NCI-H446 treated with DMSO at 0.1 percent for 48 hours (cell line): ENCODE measurements around the gene RAB6A.
"Not testable (repeated sequence)": the region's sequence is repeated elsewhere in the genome, so short reads cannot be mapped to it uniquely, and the experiment has no call there.

Source experiments
- DNase-seq: peaks from one replicate; lab custom pipeline; 2025; lab: John Stamatoyannopoulos, UW

Gene RAB6A

GRCh38 chr11:73762732-73763131, 1.9 kb upstream of the RAB6A start:
- no peak for DNase-seq

- no peak for DNase-seq
Observed at GRCh38 chr11:73761403-73761945, 600 bp upstream of the RAB6A start.

GRCh38 chr11:73760135-73760678, 667 bp downstream of the RAB6A start:
- no peak for DNase-seq

- DNase-seq, result no peak
Observed at GRCh38 chr11:73759610-73760134, 1.2 kb downstream of the RAB6A start.

GRCh38 chr11:73758451-73758850, 2.4 kb downstream of the RAB6A start:
- DNase-seq, result no peak

- no peak for DNase-seq
Observed at GRCh38 chr11:73757598-73757997, 3.3 kb downstream of the RAB6A start.

- DNase-seq, result no peak
Observed at GRCh38 chr11:73755670-73756069, 5.2 kb downstream of the RAB6A start.

GRCh38 chr11:73753938-73754337, 6.9 kb downstream of the RAB6A start:
- DNase-seq, result no peak

- DNase-seq, result no peak
Observed at GRCh38 chr11:73752903-73753302, 8.0 kb downstream of the RAB6A start.

- DNase-seq, result no peak
Observed at GRCh38 chr11:73752216-73752867, 8.5 kb downstream of the RAB6A start.

- not testable (repeated sequence) for DNase-seq
Observed at GRCh38 chr11:73750862-73751261, 10.0 kb downstream of the RAB6A start.

- no peak for DNase-seq
Observed at GRCh38 chr11:73750228-73750627, 10.6 kb downstream of the RAB6A start.

- DNase-seq, result no peak
Observed at GRCh38 chr11:73749118-73749517, 11.8 kb downstream of the RAB6A start.

- DNase-seq, result no peak
Observed at GRCh38 chr11:73748300-73748699, 12.6 kb downstream of the RAB6A start.

GRCh38 chr11:73747762-73748161, 13.1 kb downstream of the RAB6A start:
- no peak for DNase-seq

GRCh38 chr11:73746701-73747100, 14.2 kb downstream of the RAB6A start:
- no peak for DNase-seq

GRCh38 chr11:73743045-73743444, 17.8 kb downstream of the RAB6A start:
- DNase-seq, result no peak

GRCh38 chr11:73735959-73736358, 24.9 kb downstream of the RAB6A start:
- not testable (repeated sequence) for DNase-seq

- DNase-seq, result no peak
Observed at GRCh38 chr11:73734993-73735392, 25.9 kb downstream of the RAB6A start.

GRCh38 chr11:73734011-73734410, 26.9 kb downstream of the RAB6A start:
- not testable (repeated sequence) for DNase-seq

- not testable (repeated sequence) for DNase-seq
Observed at GRCh38 chr11:73732936-73733335, 27.9 kb downstream of the RAB6A start.

- DNase-seq, result no peak
Observed at GRCh38 chr11:73729594-73730206, 31.2 kb downstream of the RAB6A start.

- DNase-seq, result no peak
Observed at GRCh38 chr11:73728000-73728399, 32.9 kb downstream of the RAB6A start.
